ENCODE measurements around the gene LGR5. TPM values are rescaled to one million over a fixed set of nuclear protein-coding genes. Genes with fewer than 3 reads are reported as not detected.

LGR5 gene
- total and polyA plus RNA-seq, 2 of the 13 experiments (the other 11 are each of a cell fraction or from before 2014, with no cell fraction given), result 37.0 to 121 TPM

DNA sequence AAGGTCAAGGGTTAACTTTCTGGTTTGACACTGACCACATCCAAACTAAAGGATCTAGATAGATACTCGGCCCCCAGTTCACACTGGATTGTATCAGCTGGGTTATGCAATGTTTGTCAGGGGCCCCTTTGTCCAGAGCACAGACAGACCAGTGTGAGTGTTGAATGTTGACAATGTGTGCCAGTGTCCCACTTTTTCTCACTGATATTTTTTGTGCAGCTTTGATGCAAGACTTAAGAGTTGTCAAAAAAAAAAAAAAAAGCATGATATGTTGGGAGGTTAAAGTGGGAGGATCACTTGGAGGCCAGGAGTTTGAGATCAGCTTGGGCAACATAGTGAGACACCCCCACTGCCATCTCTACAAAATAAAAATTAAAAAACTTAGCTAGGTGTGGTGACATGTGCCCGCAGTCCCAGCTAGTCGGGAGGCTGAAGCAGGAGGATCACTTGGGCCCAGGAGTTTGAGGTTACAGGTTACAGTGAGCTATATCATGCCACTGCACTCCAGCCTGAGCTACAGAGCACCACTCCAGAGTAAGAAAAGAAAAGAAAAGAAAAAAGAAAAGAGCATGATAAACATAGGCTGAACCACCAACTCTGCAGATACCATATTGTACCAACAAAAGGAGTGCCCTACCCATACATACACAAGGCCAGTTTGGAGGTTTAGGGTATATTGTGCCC is 97.5 kb downstream of the LGR5 start (continued):
- TF ChIP-seq NFIB (CRISPR knock-in tag; IDR thresholded peaks at IDR 0.05; ENCODE audit: borderline replicate concordance) (no peak), EEA1 (CRISPR knock-in tag; IDR thresholded peaks at IDR 0.05; ENCODE audit: borderline replicate concordance) (no peak), ZNF225 (CRISPR knock-in tag; IDR thresholded peaks at IDR 0.05) (no peak), YEATS4 (CRISPR knock-in tag; IDR thresholded peaks at IDR 0.05; ENCODE audit: borderline replicate concordance) (peak; percentile 25; the same call in 1 of the 2 replicates), ZNF3 (CRISPR knock-in tag; IDR thresholded peaks at IDR 0.05) (peak; percentile 40; the same call in 1 of the 2 replicates), NFYC (CRISPR knock-in tag; IDR thresholded peaks at IDR 0.05) (no peak), ZNF556 (CRISPR knock-in tag; IDR thresholded peaks at IDR 0.05; ENCODE audit: borderline replicate concordance) (peak; percentile 59; the same call in 1 of the 2 replicates), ZNF850 (CRISPR knock-in tag; conservative IDR thresholded peaks at IDR 0.05) (no peak), KDM5A (IDR thresholded peaks at IDR 0.05; ENCODE audit: borderline replicate concordance, low read length) (no peak), FOXK1 (CRISPR knock-in tag; IDR thresholded peaks at IDR 0.05; ENCODE audit: borderline replicate concordance, low read depth) (peak; percentile 75; the same call in 1 of the 2 replicates), ZNF703 (CRISPR knock-in tag; IDR thresholded peaks at IDR 0.05; ENCODE audit: borderline replicate concordance) (no peak)
- TF ChIP-seq, protein P1, sequence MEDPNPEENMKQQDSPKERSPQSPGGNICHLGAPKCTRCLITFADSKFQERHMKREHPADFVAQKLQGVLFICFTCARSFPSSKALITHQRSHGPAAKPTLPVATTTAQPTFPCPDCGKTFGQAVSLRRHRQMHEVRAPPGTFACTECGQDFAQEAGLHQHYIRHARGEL (CRISPR knock-in tag; IDR thresholded peaks at IDR 0.05), result no peak
- TF ChIP-seq, protein P2, sequence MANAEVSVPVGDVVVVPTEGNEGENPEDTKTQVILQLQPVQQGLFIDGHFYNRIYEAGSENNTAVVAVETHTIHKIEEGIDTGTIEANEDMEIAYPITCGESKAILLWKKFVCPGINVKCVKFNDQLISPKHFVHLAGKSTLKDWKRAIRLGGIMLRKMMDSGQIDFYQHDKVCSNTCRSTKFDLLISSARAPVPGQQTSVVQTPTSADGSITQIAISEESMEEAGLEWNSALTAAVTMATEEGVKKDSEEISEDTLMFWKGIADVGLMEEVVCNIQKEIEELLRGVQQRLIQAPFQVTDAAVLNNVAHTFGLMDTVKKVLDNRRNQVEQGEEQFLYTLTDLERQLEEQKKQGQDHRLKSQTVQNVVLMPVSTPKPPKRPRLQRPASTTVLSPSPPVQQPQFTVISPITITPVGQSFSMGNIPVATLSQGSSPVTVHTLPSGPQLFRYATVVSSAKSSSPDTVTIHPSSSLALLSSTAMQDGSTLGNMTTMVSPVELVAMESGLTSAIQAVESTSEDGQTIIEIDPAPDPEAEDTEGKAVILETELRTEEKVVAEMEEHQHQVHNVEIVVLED (CRISPR knock-in tag; IDR thresholded peaks at IDR 0.05; ENCODE audit: borderline replicate concordance), result no peak
- TF ChIP-seq, protein P3, sequence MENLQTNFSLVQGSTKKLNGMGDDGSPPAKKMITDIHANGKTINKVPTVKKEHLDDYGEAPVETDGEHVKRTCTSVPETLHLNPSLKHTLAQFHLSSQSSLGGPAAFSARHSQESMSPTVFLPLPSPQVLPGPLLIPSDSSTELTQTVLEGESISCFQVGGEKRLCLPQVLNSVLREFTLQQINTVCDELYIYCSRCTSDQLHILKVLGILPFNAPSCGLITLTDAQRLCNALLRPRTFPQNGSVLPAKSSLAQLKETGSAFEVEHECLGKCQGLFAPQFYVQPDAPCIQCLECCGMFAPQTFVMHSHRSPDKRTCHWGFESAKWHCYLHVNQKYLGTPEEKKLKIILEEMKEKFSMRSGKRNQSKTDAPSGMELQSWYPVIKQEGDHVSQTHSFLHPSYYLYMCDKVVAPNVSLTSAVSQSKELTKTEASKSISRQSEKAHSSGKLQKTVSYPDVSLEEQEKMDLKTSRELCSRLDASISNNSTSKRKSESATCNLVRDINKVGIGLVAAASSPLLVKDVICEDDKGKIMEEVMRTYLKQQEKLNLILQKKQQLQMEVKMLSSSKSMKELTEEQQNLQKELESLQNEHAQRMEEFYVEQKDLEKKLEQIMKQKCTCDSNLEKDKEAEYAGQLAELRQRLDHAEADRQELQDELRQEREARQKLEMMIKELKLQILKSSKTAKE (CRISPR knock-in tag; IDR thresholded peaks at IDR 0.05; ENCODE audit: borderline replicate concordance), result peak; percentile 93
- TF ChIP-seq, protein P4, sequence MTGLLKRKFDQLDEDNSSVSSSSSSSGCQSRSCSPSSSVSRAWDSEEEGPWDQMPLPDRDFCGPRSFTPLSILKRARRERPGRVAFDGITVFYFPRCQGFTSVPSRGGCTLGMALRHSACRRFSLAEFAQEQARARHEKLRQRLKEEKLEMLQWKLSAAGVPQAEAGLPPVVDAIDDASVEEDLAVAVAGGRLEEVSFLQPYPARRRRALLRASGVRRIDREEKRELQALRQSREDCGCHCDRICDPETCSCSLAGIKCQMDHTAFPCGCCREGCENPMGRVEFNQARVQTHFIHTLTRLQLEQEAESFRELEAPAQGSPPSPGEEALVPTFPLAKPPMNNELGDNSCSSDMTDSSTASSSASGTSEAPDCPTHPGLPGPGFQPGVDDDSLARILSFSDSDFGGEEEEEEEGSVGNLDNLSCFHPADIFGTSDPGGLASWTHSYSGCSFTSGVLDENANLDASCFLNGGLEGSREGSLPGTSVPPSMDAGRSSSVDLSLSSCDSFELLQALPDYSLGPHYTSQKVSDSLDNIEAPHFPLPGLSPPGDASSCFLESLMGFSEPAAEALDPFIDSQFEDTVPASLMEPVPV (CRISPR knock-in tag; IDR thresholded peaks at IDR 0.05), result no peak
- TF ChIP-seq, protein P5, sequence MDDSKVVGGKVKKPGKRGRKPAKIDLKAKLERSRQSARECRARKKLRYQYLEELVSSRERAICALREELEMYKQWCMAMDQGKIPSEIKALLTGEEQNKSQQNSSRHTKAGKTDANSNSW (CRISPR knock-in tag; IDR thresholded peaks at IDR 0.05; ENCODE audit: borderline replicate concordance), result no peak
- TF ChIP-seq, protein P6, sequence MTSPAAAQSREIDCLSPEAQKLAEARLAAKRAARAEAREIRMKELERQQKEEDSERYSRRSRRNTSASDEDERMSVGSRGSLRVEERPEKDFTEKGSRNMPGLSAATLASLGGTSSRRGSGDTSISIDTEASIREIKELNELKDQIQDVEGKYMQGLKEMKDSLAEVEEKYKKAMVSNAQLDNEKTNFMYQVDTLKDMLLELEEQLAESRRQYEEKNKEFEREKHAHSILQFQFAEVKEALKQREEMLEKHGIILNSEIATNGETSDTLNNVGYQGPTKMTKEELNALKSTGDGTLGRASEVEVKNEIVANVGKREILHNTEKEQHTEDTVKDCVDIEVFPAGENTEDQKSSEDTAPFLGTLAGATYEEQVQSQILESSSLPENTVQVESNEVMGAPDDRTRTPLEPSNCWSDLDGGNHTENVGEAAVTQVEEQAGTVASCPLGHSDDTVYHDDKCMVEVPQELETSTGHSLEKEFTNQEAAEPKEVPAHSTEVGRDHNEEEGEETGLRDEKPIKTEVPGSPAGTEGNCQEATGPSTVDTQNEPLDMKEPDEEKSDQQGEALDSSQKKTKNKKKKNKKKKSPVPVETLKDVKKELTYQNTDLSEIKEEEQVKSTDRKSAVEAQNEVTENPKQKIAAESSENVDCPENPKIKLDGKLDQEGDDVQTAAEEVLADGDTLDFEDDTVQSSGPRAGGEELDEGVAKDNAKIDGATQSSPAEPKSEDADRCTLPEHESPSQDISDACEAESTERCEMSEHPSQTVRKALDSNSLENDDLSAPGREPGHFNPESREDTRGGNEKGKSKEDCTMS (CRISPR knock-in tag; conservative IDR thresholded peaks at IDR 0.05), result no peak
